HG03378 (cell line): ENCODE data around the gene TCAP.
"Not testable (repeated sequence)": the region's sequence is repeated elsewhere in the genome, so short reads cannot be mapped to it uniquely, and the experiment has no call there.

Experiments
- ATAC-seq: cut with Tn5 transposase; IDR thresholded peaks from one replicate; pipeline ENCODE4 v1.9.1; 2021; ENCODE audit warnings: mild to moderate bottlenecking, moderate library complexity; ENCODE audit not compliant: unreplicated experiment

The TCAP gene

DNA sequence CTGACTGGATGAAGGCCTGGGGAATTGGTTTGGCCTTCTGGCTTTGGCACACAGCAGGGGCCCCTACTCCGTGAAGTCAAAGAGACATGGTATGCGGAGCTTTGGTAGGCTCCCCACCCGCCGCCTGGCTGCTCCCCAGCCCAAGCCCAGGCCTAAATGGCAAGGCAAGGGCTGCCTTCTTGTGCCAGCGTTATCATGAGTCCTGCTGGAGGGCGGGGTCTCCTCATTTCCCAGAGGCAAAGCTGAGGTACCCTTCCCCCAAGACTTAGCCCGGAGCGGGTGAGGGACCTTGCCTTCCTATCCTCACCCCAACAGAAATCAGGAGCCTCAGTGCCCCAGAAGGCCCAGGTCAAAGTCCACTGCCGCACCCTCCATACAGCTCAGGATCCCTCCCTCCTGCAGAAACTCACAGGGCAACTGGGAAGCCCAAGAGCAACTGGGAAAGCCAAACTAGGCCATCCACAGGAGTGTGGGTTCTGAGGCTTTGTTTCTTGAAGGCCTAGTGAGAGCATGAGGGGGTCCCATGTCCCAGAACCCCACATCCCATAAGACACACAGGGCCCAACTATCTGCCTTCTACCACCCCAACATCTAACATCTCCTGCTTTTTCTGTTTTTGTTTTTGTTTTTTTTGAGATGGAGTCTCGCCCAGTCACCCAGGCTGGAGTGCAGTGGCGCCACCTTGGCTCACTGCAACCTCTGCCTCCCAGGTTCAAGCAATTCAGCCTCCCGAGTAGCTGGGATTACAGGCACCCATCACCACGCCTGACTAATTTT, 13.4 kb downstream of the TCAP start:
- no peak for ATAC-seq

DNA sequence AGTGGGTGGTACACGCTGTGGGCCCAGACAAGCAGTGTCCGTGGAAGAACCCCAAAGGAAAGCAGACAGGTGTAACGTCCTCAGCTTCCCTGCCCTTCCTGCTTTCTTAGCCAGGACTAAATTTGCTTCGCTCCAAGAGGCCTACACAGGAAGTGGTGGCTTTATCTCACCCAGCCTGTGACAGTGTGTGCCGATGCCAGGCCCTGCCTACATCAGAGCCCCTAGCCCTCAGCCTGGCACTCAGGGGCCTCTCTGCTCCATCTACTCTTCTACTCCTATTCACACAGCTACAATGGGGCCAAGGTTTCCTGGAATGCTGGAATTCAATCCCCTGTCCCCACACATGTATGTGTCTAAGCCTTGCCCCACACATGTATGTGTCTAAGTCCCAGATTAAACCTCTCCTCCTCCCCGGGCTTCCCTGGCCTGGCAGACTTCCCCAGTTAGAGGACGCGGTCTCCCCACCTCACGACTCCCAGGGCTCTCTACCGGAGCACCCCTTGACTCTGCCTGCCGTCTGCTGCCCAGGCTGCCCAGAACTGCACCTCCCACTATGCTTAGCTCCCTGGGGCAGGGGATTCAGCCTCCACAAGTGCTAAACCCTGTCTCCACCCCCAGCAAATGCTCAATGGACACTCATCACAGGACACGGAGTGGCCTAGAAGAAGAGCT, 14.5 kb downstream of the TCAP start:
- ATAC-seq = no peak

DNA sequence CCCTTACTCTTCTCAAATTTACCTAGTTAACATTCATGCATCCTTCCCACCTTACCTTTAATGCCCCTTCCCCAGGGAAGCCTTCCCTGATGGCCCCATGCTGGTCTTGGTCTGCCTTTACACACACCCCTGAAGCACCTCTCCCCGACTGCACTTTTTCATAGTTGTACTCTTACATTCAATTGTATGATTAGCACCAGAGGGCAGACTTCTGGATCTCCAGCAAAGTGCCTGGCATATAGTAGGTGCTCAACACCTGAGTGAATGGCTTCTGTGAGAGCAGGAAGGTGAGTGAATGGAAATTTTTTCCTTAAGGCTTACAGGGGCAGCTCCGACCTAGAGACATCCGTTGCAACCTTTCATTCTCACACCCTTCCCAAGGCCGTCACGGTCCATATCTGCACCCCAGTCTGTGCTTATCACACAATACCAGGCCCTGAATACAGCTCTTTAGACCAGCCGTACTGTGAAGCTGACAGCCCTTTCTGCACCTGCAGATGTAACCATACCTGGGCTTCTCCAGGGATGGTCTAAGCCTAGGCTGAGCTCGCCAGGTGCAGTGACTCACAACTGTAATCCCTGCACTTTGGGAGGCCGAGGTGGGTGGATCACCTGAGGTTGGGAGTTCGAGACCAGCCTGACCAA, 18.3 kb downstream of the TCAP start:
- ATAC-seq = no peak

DNA sequence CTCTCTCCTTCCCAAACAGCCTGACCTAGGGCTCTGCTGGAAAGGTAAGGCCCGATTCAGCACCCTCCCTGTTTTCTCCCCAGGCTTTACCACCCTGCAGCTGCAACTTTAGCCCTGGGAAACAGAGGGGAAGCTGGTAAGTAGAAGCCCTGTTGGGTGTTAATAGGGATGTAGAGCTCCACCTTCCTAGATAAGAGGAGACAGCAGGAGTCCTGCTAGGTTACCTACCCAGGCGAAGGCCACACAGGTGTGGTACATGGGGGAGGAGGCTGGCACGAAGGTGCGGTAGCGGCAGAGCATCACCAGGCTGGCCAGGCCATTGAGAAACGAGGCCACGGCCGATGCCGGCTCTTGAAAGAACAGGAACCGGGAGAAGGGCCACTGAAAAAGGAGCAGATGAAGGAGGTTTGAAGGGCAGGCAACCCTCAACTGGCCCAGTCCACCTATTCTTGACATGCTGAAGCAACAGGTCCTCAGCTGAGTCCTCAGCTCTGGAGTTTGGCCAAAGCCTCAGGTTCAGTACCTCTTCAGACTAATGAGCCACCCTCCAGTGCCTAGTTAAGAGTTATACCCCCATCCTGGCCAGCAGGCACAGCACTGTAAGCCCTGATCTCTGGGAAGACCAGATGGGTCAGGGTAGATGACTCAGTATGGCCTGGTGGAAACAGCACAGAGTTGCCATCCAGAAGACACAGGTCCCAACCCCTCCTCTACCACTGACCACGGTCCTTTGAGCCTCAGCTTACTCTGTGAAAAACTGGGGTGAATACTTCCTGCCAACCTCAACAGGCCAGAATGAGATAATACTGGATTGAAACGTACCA, 19.4 kb downstream of the TCAP start:
- ATAC-seq = no peak

DNA sequence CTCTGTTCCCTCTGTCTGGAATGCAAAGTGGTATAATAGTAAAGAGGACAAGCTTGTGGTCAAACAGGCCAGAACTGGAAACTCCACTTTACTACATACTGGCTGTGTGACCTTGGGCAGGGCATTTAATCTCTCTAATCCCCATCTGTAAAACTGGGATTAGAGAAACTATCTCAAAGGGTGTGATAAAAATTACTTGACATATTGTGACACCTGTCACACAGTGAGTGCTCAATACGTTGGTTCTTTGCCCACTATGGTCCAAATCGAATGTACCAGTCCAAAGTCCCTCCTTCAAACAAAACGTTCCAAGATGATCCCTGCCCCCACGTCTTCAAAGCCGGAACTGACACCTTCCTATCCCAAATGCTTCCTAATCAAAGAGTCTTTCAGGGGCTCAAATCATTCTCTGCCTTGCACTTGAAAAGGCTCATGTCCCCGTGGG, 22.0 kb downstream of the TCAP start:
- no peak for ATAC-seq

DNA sequence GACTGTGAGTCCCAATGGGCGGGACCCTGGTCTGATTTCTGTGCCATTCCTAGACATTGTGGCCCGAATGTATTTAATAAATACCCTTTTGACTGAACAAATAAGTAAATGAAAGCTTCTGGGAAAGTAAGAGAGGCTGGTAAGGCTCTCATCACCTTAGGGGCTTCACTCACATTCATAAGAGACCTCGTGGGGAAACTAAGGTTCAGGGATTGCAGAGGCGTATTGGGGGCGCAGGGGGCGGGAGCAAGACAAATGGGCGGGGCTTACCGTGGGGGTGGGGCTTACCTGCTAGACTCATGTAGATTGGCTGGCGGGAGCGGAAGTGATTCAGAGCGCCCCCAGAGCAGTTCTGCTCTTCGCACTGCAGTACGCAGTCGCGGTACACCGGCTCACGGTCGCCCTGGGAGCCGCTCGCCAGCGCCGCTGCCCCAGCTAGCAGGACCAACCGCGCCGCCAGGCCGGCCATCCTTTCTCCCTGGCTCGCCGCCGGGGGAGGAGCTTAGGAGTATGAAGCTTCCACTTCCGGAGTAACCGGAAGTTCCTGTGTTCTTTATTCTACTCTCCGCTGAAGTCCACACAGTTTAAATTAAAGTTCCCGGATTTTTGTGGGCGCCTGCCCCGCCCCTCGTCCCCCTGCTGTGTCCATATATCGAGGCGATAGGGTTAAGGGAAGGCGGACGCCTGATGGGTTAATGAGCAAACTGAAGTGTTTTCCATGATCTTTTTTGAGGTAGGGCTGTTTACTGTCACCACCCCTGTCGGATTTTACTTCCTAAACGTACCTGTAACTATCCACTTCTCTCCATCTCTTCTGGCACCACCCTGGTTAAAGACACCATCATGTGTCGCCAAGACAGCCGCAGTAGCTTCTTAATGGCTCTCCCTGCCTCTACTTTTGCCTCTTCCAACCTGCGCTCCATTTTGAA, 22.7 kb downstream of the TCAP start, which contains the start of gene PGAP3:
PGAP3 (minus strand) TSS at position 512 of the 929 bp plus-strand sequence; CDS start at position 469, 43 bp downstream.
- peak; percentile 83 for ATAC-seq

DNA sequence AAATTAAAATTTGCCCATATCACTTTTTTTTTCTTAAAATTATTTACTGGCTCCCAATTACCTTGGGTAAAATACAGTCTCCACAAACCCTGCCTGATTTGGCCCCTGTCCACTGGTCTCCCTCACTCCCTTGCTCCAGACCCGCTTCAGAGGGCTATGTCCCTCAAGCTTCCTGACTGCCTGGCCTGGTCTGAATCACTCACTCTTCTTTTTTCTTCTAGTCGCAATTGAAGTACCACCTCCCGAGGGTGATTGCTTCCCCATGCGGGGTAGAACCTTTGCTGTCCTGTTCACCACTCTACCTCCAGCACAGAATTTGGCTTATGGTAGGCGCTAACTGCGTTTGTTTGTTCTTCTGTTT, 23.3 kb downstream of the TCAP start:
- ATAC-seq = no peak

DNA sequence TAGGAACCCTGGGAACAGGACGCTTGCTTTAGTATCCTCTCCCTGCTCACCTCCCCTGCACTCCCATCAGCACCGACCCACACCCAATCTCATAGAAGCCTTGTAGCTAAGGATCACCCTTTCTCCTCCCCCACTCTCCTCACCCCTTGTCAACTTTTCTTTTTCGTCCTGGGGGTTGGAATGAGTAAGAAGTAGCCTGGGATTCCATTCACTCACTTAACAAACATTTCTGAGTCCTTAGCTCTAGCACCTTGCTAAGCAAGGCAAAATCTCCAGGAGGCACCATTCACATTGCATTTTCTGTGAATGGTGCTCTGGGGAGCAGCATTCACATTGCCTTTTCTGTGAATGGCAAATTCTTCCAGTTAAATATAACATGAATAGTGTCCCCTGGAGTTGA, 23.8 kb downstream of the TCAP start:
- ATAC-seq = no peak

DNA sequence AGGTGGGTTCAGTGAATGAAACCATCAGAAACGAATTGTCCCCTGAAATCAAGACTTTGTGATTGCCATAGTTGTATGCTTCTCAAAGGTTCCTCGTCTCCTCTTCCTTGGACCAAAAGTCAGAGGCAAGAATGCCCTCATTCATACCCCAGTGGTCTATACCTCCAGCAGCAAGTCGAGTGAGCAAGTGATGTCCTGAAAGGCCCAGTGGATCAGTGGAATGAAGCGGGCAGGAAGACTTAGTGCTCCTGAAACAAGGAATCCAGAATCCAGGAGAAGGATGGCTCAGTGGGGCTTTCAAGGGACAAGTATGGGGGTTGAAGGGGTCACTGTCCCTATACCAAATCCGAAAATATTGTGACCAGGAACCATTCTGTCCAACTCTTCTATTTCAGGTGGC, 29.4 kb downstream of the TCAP start:
- no peak for ATAC-seq

DNA sequence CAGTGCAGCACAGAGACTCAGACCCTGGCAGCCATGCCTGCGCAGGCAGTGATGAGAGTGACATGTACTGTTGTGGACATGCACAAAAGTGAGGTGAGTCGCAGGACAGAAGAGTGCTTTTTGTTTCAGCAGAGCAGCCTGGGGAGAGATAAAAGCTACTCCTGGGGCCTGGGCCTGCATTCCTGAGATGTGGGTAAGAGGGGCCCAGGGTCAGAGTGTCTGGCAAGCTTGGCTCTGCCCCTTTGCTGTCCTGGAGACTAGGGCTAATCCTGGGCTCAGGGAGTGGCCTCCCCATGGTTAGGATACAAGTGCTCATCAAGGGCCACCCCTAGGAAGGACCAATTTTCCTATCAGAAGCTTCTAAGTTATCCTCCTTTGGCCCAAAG, 29.9 kb downstream of the TCAP start:
- no peak for ATAC-seq

DNA sequence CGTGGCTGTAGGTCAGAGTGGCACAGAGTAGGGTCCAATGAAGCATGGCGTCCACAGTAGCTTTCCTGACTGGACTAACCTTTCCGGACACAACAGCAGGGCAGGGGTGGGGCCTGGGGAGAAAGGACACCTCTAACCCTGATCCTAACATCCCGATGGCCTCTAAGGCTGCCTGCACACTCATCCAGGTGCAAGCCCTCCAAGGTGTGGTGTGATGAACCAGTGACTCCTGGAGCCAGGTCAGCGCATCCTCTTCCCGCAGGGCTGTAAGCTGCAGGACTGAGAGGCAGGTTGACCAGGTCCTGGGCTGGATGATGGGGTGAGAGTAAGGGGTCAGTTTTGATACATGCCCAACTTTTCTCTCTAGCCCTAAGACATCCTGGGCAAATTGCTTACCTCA, 31.6 kb downstream of the TCAP start:
- no peak for ATAC-seq

DNA sequence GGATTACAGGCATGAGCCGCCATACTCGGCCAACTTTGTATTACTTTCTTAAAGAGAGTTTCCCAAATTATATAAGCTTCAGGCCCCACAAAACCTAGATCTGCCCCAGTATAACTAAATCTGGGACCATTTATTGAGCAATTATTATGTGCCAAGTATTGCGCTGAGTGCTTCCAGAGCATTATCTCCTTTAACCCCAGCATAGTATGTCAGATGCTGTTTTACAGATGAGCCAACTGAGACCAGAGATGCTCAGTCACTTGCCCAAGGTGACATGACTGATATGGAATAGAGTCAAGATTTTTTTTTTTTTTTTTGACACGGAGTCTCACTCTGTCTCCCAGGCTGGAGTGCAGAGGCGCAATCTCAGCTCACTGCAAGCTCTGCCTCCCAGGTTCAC, 32.8 kb downstream of the TCAP start:
- no peak for ATAC-seq

DNA sequence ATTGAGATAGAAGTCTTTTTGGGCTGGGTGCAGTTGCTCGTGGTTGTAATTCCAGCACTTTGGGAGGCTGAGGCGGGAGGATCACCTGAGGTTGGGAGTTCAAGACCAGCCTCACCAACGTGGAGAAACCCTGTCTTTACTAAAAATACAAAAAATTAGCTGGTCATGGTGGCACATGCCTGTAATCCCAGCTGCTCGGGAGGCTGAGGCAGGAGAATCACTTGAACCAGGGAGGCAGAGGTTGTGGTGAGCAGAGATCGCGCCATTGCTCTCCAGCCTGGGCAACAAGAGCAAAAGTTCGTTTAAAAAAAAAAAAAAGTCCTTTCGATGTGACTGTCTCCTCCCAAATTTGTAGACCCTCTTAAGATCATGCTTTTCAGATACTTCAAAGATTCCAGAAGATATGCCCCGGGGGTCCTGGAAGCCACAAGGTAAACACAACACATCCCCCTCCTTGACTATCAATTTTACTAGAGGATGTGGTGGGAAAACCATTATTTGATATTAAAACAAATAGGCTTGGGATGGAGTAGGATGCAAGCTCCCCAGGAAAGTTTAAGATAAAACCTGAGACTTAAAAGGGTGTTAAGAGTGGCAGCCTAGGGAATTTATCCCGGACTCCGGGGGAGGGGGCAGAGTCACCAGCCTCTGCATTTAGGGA, 34.1 kb downstream of the TCAP start:
- not testable (repeated sequence) for ATAC-seq

DNA sequence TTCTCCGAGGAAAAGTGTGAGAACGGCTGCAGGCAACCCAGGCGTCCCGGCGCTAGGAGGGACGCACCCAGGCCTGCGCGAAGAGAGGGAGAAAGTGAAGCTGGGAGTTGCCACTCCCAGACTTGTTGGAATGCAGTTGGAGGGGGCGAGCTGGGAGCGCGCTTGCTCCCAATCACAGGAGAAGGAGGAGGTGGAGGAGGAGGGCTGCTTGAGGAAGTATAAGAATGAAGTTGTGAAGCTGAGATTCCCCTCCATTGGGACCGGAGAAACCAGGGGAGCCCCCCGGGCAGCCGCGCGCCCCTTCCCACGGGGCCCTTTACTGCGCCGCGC, 34.6 kb downstream of the TCAP start, which contains the start of gene ERBB2:
ERBB2 (plus strand) TSS at position 247 of the 330 bp plus-strand sequence. CDS start 175 bp downstream, outside the sequence.
- no peak for ATAC-seq

DNA sequence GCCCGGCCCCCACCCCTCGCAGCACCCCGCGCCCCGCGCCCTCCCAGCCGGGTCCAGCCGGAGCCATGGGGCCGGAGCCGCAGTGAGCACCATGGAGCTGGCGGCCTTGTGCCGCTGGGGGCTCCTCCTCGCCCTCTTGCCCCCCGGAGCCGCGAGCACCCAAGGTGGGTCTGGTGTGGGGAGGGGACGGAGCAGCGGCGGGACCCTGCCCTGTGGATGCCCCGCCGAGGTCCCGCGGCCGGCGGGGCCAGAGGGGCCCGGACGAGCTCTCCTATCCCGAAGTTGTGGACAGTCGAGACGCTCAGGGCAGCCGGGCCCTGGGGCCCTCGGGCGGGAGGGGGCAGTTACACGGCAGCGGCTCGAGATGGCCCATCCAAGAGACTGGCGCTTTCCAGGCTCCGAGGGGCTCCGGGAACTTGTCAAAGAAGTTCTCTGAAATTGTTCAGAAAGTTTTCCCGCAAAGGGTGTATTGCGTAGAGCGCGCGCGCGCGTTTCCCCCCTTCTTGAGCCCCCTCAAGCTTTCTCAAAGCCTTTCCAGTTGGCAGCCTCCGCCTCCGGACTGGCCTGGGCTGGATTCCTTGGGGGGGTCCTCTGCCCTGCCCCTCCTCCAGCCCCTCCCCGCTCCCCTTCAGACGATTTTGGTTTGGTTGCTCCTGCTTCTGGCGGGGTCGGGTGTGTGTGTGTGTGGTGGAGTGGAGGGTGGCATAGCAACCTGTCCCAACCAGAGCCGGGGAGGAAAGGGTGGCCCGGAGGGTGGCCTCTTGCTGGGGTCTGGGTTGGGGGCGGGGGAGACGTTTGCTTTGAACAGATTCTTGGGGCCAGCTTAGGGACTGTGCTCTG, 35.2 kb downstream of the TCAP start:
- ATAC-seq = no peak

DNA sequence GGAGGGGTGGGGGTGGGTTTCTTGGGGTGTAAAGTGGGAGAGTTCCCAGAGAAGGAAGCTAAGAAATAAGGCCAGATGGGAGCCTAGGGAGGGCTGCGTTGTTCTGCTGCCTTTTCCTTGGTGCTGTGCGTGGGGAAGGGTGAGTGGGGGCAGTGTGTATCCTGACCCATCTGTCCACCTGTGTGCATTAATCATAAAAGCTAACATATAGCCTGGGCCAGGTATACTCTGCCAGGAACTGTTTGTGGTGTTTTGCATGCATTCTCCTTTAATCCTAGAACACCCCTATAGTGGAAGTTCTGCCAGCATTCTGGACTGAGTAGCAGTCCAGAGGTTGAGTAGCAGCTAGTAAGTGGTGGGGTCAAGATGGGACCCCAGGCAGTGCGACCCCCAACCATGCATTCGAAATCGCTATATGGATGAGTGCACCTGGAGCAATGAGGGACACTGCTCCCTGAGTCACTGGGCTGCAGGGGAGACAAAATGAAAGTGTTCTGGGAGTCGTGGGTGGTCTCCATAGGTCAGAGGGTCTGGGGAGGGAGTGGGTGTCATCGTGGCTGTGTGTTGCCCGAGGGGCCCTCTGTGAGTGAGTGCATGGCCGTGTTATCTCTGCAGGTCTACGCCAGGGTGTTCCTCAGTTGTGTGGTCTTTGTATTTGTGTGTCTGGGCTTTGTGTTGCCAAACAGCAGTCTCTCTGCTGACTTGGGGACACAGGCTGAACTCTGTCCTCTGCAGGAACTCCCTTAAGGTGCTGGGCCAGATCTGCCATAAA, 36.0 kb downstream of the TCAP start:
- no peak for ATAC-seq

DNA sequence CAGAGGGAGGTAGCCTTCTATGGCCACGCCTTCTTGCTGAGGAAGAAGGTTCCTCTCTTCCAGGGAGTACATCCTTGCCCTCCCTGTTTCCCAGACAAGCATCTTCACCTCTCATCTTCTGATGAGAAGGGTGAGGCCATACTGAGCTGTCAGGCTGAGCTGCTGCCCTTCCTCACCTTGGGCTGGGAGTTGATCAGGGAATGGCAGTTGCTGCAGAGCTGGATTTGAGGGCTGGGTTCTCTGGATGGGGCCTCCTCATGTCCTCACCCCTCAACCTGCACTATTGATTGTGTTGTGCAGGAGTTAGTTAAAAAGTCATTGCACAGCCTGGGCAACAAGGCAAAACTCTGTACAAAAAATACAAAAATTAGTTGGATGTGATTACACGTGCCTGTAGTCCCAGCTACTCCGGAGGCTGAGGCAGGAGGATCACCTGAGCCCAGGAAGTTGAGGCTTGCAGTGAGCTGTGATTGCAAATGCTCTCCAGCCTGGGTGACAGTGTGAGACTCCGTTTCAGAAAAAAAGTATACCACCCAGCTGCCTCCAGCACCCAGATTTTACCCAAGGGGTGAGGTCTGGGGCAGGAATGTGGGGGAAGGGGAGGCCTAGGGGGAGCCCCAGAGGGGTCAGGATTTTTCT, 36.8 kb downstream of the TCAP start:
- ATAC-seq = no peak
